IPS-18a (cell line): ENCODE results near the gene HIVEP2.

Experiments used
- H3K27ac ChIP-seq: one replicate; pipeline ENCODE4 v1.5.1; 2013; ENCODE audit warnings: low read length
- H3K27me3 ChIP-seq: one replicate; pipeline ENCODE4 v1.6.1; 2013; ENCODE audit warnings: mild to moderate bottlenecking, low read length; ENCODE audit not compliant: control insufficient read depth, insufficient read depth
- H3K36me3 ChIP-seq: one replicate; pipeline ENCODE4 v1.6.1; 2013; ENCODE audit warnings: low read depth, low read length; ENCODE audit not compliant: control insufficient read depth
- H3K4me1 ChIP-seq: one replicate; pipeline ENCODE4 v1.6.1; 2013; ENCODE audit warnings: low read depth, low read length; ENCODE audit not compliant: control insufficient read depth
- H3K4me3 ChIP-seq: one replicate; pipeline ENCODE4 v1.5.1; 2013; ENCODE audit warnings: low read length
- H3K9ac ChIP-seq: one replicate; pipeline ENCODE4 v1.6.1; 2013; ENCODE audit warnings: mild to moderate bottlenecking, low read length, moderate library complexity
- H3K9me3 ChIP-seq: one replicate; pipeline ENCODE4 v1.6.1; 2013; ENCODE audit warnings: low read depth, low read length; ENCODE audit not compliant: control insufficient read depth

Gene HIVEP2

GRCh38 chr6:142803032-142803431 is 141.9 kb downstream of the HIVEP2 start:
- no peaks in the 10 kb centered on the region for H3K36me3 ChIP-seq
- H3K9ac ChIP-seq, result no peak overlapping the region
- peaks cover 4% of the 10 kb centered on the region for H3K4me1 ChIP-seq
- no peak overlapping the region for H3K27ac ChIP-seq
- no peak overlapping the region for H3K4me3 ChIP-seq
- H3K27me3 ChIP-seq, result no peaks in the 10 kb centered on the region
- H3K9me3 ChIP-seq, result no peaks in the 10 kb centered on the region

GRCh38 chr6:142802124-142802523 is 142.9 kb downstream of the HIVEP2 start:
- no peaks in the 10 kb centered on the region for H3K36me3 ChIP-seq
- H3K27ac ChIP-seq, result peak overlapping the region; percentile 18
- H3K4me3 ChIP-seq, result no peak overlapping the region
- H3K4me1 ChIP-seq, result peaks cover 4% of the 10 kb centered on the region
- H3K27me3 ChIP-seq, result no peaks in the 10 kb centered on the region
- H3K9ac ChIP-seq, result no peak overlapping the region
- no peaks in the 10 kb centered on the region for H3K9me3 ChIP-seq

GRCh38 chr6:142800240-142800639 is 144.7 kb downstream of the HIVEP2 start:
- Histone ChIP-seq H3K36me3 (no peaks in the 10 kb centered on the region), H3K27ac (no peak overlapping the region), H3K4me1 (peaks cover 4% of the 10 kb centered on the region), H3K4me3 (no peak overlapping the region), H3K9me3 (no peaks in the 10 kb centered on the region), H3K9ac (no peak overlapping the region), H3K27me3 (no peaks in the 10 kb centered on the region)

GRCh38 chr6:142799639-142800038 is 145.3 kb downstream of the HIVEP2 start:
- H3K9me3 ChIP-seq, result no peaks in the 10 kb centered on the region
- H3K36me3 ChIP-seq, result no peaks in the 10 kb centered on the region
- no peak overlapping the region for H3K4me3 ChIP-seq
- peaks cover 4% of the 10 kb centered on the region for H3K4me1 ChIP-seq
- no peak overlapping the region for H3K9ac ChIP-seq
- no peaks in the 10 kb centered on the region for H3K27me3 ChIP-seq
- no peak overlapping the region for H3K27ac ChIP-seq

GRCh38 chr6:142797159-142797558 is 147.8 kb downstream of the HIVEP2 start:
- no peak overlapping the region for H3K9ac ChIP-seq
- H3K27ac ChIP-seq, result no peak overlapping the region
- no peaks in the 10 kb centered on the region for H3K9me3 ChIP-seq
- H3K4me3 ChIP-seq, result no peak overlapping the region
- H3K4me1 ChIP-seq, result peaks cover 4% of the 10 kb centered on the region
- H3K36me3 ChIP-seq, result no peaks in the 10 kb centered on the region
- H3K27me3 ChIP-seq, result no peaks in the 10 kb centered on the region

GRCh38 chr6:142796571-142796970 is 148.4 kb downstream of the HIVEP2 start:
- H3K27me3 ChIP-seq, result no peaks in the 10 kb centered on the region
- H3K27ac ChIP-seq, result no peak overlapping the region
- H3K4me1 ChIP-seq, result no peaks in the 10 kb centered on the region
- no peaks in the 10 kb centered on the region for H3K9me3 ChIP-seq
- H3K4me3 ChIP-seq, result no peak overlapping the region
- H3K9ac ChIP-seq, result no peak overlapping the region
- no peaks in the 10 kb centered on the region for H3K36me3 ChIP-seq

GRCh38 chr6:142796024-142796423 is 149.0 kb downstream of the HIVEP2 start:
- H3K9ac ChIP-seq, result no peak overlapping the region
- no peaks in the 10 kb centered on the region for H3K27me3 ChIP-seq
- no peaks in the 10 kb centered on the region for H3K36me3 ChIP-seq
- no peaks in the 10 kb centered on the region for H3K9me3 ChIP-seq
- H3K4me3 ChIP-seq, result no peak overlapping the region
- H3K27ac ChIP-seq, result no peak overlapping the region
- no peaks in the 10 kb centered on the region for H3K4me1 ChIP-seq

- Histone ChIP-seq H3K27me3 (no peaks in the 10 kb centered on the region), H3K9me3 (no peaks in the 10 kb centered on the region), H3K4me1 (no peaks in the 10 kb centered on the region), H3K36me3 (no peaks in the 10 kb centered on the region), H3K27ac (no peak overlapping the region), H3K9ac (no peak overlapping the region), H3K4me3 (no peak overlapping the region)
Observed at GRCh38 chr6:142794424-142794823, 150.6 kb downstream of the HIVEP2 start.

- Histone ChIP-seq H3K9ac (no peak overlapping the region), H3K36me3 (no peaks in the 10 kb centered on the region), H3K27me3 (no peaks in the 10 kb centered on the region), H3K4me3 (no peak overlapping the region), H3K4me1 (no peaks in the 10 kb centered on the region), H3K27ac (no peak overlapping the region), H3K9me3 (no peaks in the 10 kb centered on the region)
Observed at GRCh38 chr6:142790257-142790656, 154.7 kb downstream of the HIVEP2 start.

- Histone ChIP-seq H3K36me3 (no peaks in the 10 kb centered on the region), H3K9ac (no peak overlapping the region), H3K9me3 (no peaks in the 10 kb centered on the region), H3K27ac (no peak overlapping the region), H3K4me3 (no peak overlapping the region), H3K27me3 (no peaks in the 10 kb centered on the region), H3K4me1 (no peaks in the 10 kb centered on the region)
Observed at GRCh38 chr6:142787422-142787821, 157.6 kb downstream of the HIVEP2 start.

- Histone ChIP-seq H3K9me3 (no peaks in the 10 kb centered on the region), H3K27me3 (no peaks in the 10 kb centered on the region), H3K4me3 (no peak overlapping the region), H3K36me3 (no peaks in the 10 kb centered on the region), H3K9ac (no peak overlapping the region), H3K4me1 (no peaks in the 10 kb centered on the region), H3K27ac (no peak overlapping the region)
Observed at GRCh38 chr6:142786476-142786875, 158.5 kb downstream of the HIVEP2 start.

- H3K4me3 ChIP-seq, result no peak overlapping the region
- H3K4me1 ChIP-seq, result no peaks in the 10 kb centered on the region
- no peak overlapping the region for H3K27ac ChIP-seq
- H3K9me3 ChIP-seq, result no peaks in the 10 kb centered on the region
- H3K36me3 ChIP-seq, result no peaks in the 10 kb centered on the region
- H3K27me3 ChIP-seq, result no peaks in the 10 kb centered on the region
- H3K9ac ChIP-seq, result no peak overlapping the region
Observed at GRCh38 chr6:142784344-142784743, 160.6 kb downstream of the HIVEP2 start.
